Measurements from ENCODE around the gene TRIM2.

TRIM2 gene

GRCh38 chr4:153211986-153212728 lies 7.9 kb downstream of the TRIM2 start:
- Histone ChIP-seq H3K27me3 (ENCODE audit: low read depth, low read length) (no peaks in the 10 kb centered on the region), H3K4me3 (ENCODE audit: low read depth in 1 of 2, low read length in 2 of 2) (no peak overlapping the region), H3K36me3 (ENCODE audit: control insufficient read depth in 1 of 2, insufficient read depth in 2 of 2, low read length in 2 of 2) (no peaks in the 10 kb centered on the region), H3K27ac (ENCODE audit: low read length) (no peak overlapping the region), H3K9me3 (ENCODE audit: control insufficient read depth in 1 of 2, low read length in 2 of 2) (no peaks in the 10 kb centered on the region), H3K4me1 (ENCODE audit: control insufficient read depth in 1 of 2, insufficient read depth in 2 of 2, low read length in 2 of 2) (no peaks in the 10 kb centered on the region)

- no peaks in the 10 kb centered on the region for H3K4me1 ChIP-seq (ENCODE audit: control insufficient read depth in 1 of 2, insufficient read depth in 2 of 2, low read length in 2 of 2)
- H3K27ac ChIP-seq (ENCODE audit: low read length) = no peak overlapping the region
- no peaks in the 10 kb centered on the region for H3K36me3 ChIP-seq (ENCODE audit: control insufficient read depth in 1 of 2, insufficient read depth in 2 of 2, low read length in 2 of 2)
- no peaks in the 10 kb centered on the region for H3K27me3 ChIP-seq (ENCODE audit: low read depth, low read length)
- no peak overlapping the region for H3K4me3 ChIP-seq (ENCODE audit: low read depth in 1 of 2, low read length in 2 of 2)
- no peaks in the 10 kb centered on the region for H3K9me3 ChIP-seq (ENCODE audit: control insufficient read depth in 1 of 2, low read length in 2 of 2)
Observed at GRCh38 chr4:153212736-153213135, 8.5 kb downstream of the TRIM2 start.

- Histone ChIP-seq H3K27me3 (ENCODE audit: low read depth, low read length) (no peaks in the 10 kb centered on the region), H3K4me3 (ENCODE audit: low read depth in 1 of 2, low read length in 2 of 2) (no peak overlapping the region), H3K27ac (ENCODE audit: low read length) (no peak overlapping the region), H3K4me1 (ENCODE audit: control insufficient read depth in 1 of 2, insufficient read depth in 2 of 2, low read length in 2 of 2) (no peaks in the 10 kb centered on the region), H3K9me3 (ENCODE audit: control insufficient read depth in 1 of 2, low read length in 2 of 2) (no peaks in the 10 kb centered on the region), H3K36me3 (ENCODE audit: control insufficient read depth in 1 of 2, insufficient read depth in 2 of 2, low read length in 2 of 2) (no peaks in the 10 kb centered on the region)
Observed at GRCh38 chr4:153215921-153216320, 11.7 kb downstream of the TRIM2 start.

GRCh38 chr4:153216546-153216945 lies 12.3 kb downstream of the TRIM2 start:
- Histone ChIP-seq H3K27ac (ENCODE audit: low read length) (no peak overlapping the region), H3K36me3 (ENCODE audit: control insufficient read depth in 1 of 2, insufficient read depth in 2 of 2, low read length in 2 of 2) (no peaks in the 10 kb centered on the region)

GRCh38 chr4:153217440-153217839 lies 13.2 kb downstream of the TRIM2 start:
- Histone ChIP-seq H3K9me3 (ENCODE audit: control insufficient read depth in 1 of 2, low read length in 2 of 2) (no peaks in the 10 kb centered on the region), H3K27ac (ENCODE audit: low read length) (no peak overlapping the region), H3K4me3 (ENCODE audit: low read depth in 1 of 2, low read length in 2 of 2) (no peak overlapping the region), H3K4me1 (ENCODE audit: control insufficient read depth in 1 of 2, insufficient read depth in 2 of 2, low read length in 2 of 2) (peaks cover 0 to 6% of the 10 kb centered on the region in 2 donors), H3K36me3 (ENCODE audit: control insufficient read depth in 1 of 2, insufficient read depth in 2 of 2, low read length in 2 of 2) (no peaks in the 10 kb centered on the region), H3K27me3 (ENCODE audit: low read depth, low read length) (no peaks in the 10 kb centered on the region)

More at GRCh38 chr4:153216546-153216945, 12.3 kb downstream of the TRIM2 start:
- Histone ChIP-seq H3K27me3 (ENCODE audit: low read depth, low read length) (no peaks in the 10 kb centered on the region), H3K9me3 (ENCODE audit: control insufficient read depth in 1 of 2, low read length in 2 of 2) (no peaks in the 10 kb centered on the region), H3K4me1 (ENCODE audit: control insufficient read depth in 1 of 2, insufficient read depth in 2 of 2, low read length in 2 of 2) (no peaks in the 10 kb centered on the region), H3K4me3 (ENCODE audit: low read depth in 1 of 2, low read length in 2 of 2) (no peak overlapping the region)

GRCh38 chr4:153218961-153219360 lies 14.7 kb downstream of the TRIM2 start:
- no peaks in the 10 kb centered on the region for H3K36me3 ChIP-seq (ENCODE audit: control insufficient read depth in 1 of 2, insufficient read depth in 2 of 2, low read length in 2 of 2)
- no peaks in the 10 kb centered on the region for H3K9me3 ChIP-seq (ENCODE audit: control insufficient read depth in 1 of 2, low read length in 2 of 2)
- peak overlapping the region; percentile 64 for H3K27ac ChIP-seq (ENCODE audit: low read length)
- no peaks in the 10 kb centered on the region for H3K27me3 ChIP-seq (ENCODE audit: low read depth, low read length)
- peaks cover 0 to 7% of the 10 kb centered on the region in 2 donors for H3K4me1 ChIP-seq (ENCODE audit: control insufficient read depth in 1 of 2, insufficient read depth in 2 of 2, low read length in 2 of 2)
- H3K4me3 ChIP-seq (ENCODE audit: low read depth in 1 of 2, low read length in 2 of 2) = no peak overlapping the region

GRCh38 chr4:153220682-153221395 lies 16.6 kb downstream of the TRIM2 start:
- Histone ChIP-seq H3K27me3 (ENCODE audit: low read depth, low read length) (no peaks in the 10 kb centered on the region), H3K27ac (ENCODE audit: low read length) (no peak overlapping the region), H3K4me1 (ENCODE audit: control insufficient read depth in 1 of 2, insufficient read depth in 2 of 2, low read length in 2 of 2) (peaks cover 7 to 14% of the 10 kb centered on the region in 2 donors), H3K4me3 (ENCODE audit: low read depth in 1 of 2, low read length in 2 of 2) (no peak overlapping the region), H3K9me3 (ENCODE audit: control insufficient read depth in 1 of 2, low read length in 2 of 2) (no peaks in the 10 kb centered on the region), H3K36me3 (ENCODE audit: control insufficient read depth in 1 of 2, insufficient read depth in 2 of 2, low read length in 2 of 2) (no peaks in the 10 kb centered on the region)

GRCh38 chr4:153221783-153222706 lies 17.8 kb downstream of the TRIM2 start:
- Histone ChIP-seq H3K4me3 (ENCODE audit: low read depth in 1 of 2, low read length in 2 of 2) (peak overlapping the region; percentile 75 to 86), H3K36me3 (ENCODE audit: control insufficient read depth in 1 of 2, insufficient read depth in 2 of 2, low read length in 2 of 2) (no peaks in the 10 kb centered on the region), H3K27me3 (ENCODE audit: low read depth, low read length) (no peaks in the 10 kb centered on the region), H3K4me1 (ENCODE audit: control insufficient read depth in 1 of 2, insufficient read depth in 2 of 2, low read length in 2 of 2) (peaks cover 7 to 14% of the 10 kb centered on the region in 2 donors), H3K27ac (ENCODE audit: low read length) (peak overlapping the region; percentile 68), H3K9me3 (ENCODE audit: control insufficient read depth in 1 of 2, low read length in 2 of 2) (no peaks in the 10 kb centered on the region)

- H3K4me3 ChIP-seq (ENCODE audit: low read depth in 1 of 2, low read length in 2 of 2) = peak overlapping the region; percentile 75 to 86
- H3K4me1 ChIP-seq (ENCODE audit: control insufficient read depth in 1 of 2, insufficient read depth in 2 of 2, low read length in 2 of 2) = peaks cover 7 to 14% of the 10 kb centered on the region in 2 donors
- no peaks in the 10 kb centered on the region for H3K36me3 ChIP-seq (ENCODE audit: control insufficient read depth in 1 of 2, insufficient read depth in 2 of 2, low read length in 2 of 2)
- no peaks in the 10 kb centered on the region for H3K9me3 ChIP-seq (ENCODE audit: control insufficient read depth in 1 of 2, low read length in 2 of 2)
- peak overlapping the region; percentile 68 for H3K27ac ChIP-seq (ENCODE audit: low read length)
- no peaks in the 10 kb centered on the region for H3K27me3 ChIP-seq (ENCODE audit: low read depth, low read length)
Observed at GRCh38 chr4:153222707-153223426, 18.6 kb downstream of the TRIM2 start.

GRCh38 chr4:153223427-153223801 lies 19.2 kb downstream of the TRIM2 start:
- no peaks in the 10 kb centered on the region for H3K36me3 ChIP-seq (ENCODE audit: control insufficient read depth in 1 of 2, insufficient read depth in 2 of 2, low read length in 2 of 2)
- H3K4me1 ChIP-seq (ENCODE audit: control insufficient read depth in 1 of 2, insufficient read depth in 2 of 2, low read length in 2 of 2) = peaks cover 7 to 14% of the 10 kb centered on the region in 2 donors
- peak overlapping the region; percentile 68 for H3K27ac ChIP-seq (ENCODE audit: low read length)
- H3K27me3 ChIP-seq (ENCODE audit: low read depth, low read length) = no peaks in the 10 kb centered on the region
- no peaks in the 10 kb centered on the region for H3K9me3 ChIP-seq (ENCODE audit: control insufficient read depth in 1 of 2, low read length in 2 of 2)
- peak overlapping the region; percentile 75 to 86 for H3K4me3 ChIP-seq (ENCODE audit: low read depth in 1 of 2, low read length in 2 of 2)

Measured in muscle layer of duodenum (tissue), 2 donors.